Right lobe of liver (tissue), 6 donors: Measurements from ENCODE around the gene RAPGEF2. TPM values are rescaled to one million over a fixed set of nuclear protein-coding genes. Genes with fewer than 3 reads are reported as not detected.

ENCODE experiments used
- ATAC-seq, 4 donors: fragments of 200-7000 bp; cut with Tn5 transposase; one replicate each; pipeline ENCODE4 v1.9.1; 2020; ENCODE audit warnings: mild to moderate bottlenecking in 4 of 4, moderate library complexity in 4 of 4
- DNase-seq, 3 donors: peaks; one replicate each; pipeline ENCODE4 v3.0.0-alpha.2; 2020
- H3K27ac ChIP-seq, 3 donors: fragments of 200-600 bp; one replicate each; pipeline ENCODE4 v1.8.0; 2022
- H3K27me3 ChIP-seq, 2 donors: fragments of 200-600 bp; one replicate each; pipeline ENCODE4 v1.8.0; 2022
- H3K36me3 ChIP-seq, 4 donors: fragments of 200-600 bp; sonication (generic) in 1 of 4; one replicate each; pipeline versions ENCODE4 v1.5.1 to v1.8.0; 2017 to 2022; ENCODE audit warnings: control low read depth in 1 of 4
- H3K4me1 ChIP-seq, 4 donors: fragments of 200-600 bp; sonication (generic) in 1 of 4; one replicate each; pipeline versions ENCODE4 v1.5.1 to v1.8.0; 2017 to 2022; ENCODE audit warnings: control low read depth in 1 of 4
- H3K4me3 ChIP-seq, 3 donors: fragments of 200-600 bp; one replicate each; pipeline ENCODE4 v1.8.0; 2022
- H3K9me3 ChIP-seq, 4 donors: fragments of 200-600 bp; sonication (generic) in 1 of 4; one replicate each; pipeline versions ENCODE4 v1.5.1 to v1.8.0; 2017 to 2022; ENCODE audit warnings: control low read depth in 1 of 4
- POLR2A ChIP-seq: fragments of 450-650 bp; IDR thresholded peaks from one replicate; pipeline ENCODE4 v1.6.1; 2017; ENCODE audit warnings: antibody characterized with exemption, mild to moderate bottlenecking
- whole genome bisulfite sequencing: methylation state at CpG from one replicate; pipeline ENCODE4 v1.1.6; 2018; ENCODE audit warnings: low coverage, low lambda C conversion rate; ENCODE audit not compliant: insufficient coverage; ENCODE audit errors: missing lambda C conversion rate; 5-methylcytosine and 5-hydroxymethylcytosine counted together
- intact Hi-C, 2 donors: fragments of 100-400 bp; cut with DNase I; formaldehyde crosslinking; loops; one replicate each; pipeline versions ENCODE4 v1.11.2 to v1.14.1; 2022
- total RNA-seq, 6 experiments: library from RNA; depleted of rRNA in 2 of 6; stranded (reverse); fragments of >200 nt in 2 of 6; fragmentation: NEBNext Ultra II Directional in 3 of 6; extraction: Animal tissue kit (Norgen Biotek cat#: 25700) in 3 of 6; gene quantifications; one replicate each; pipeline versions ENCODE4 v1.1.0 to v1.2.4, GENCODE V29; 2016 to 2023
- TF ChIP-seq, protein P1 (sequence below), 4 donors: fragments of 200-600 bp in 3 of 4; fragments of 450-650 bp in 1 of 4; IDR thresholded peaks; one replicate each; pipeline versions ENCODE4 v1.5.1 to v1.8.0; 2016 to 2022; ENCODE audit warnings: antibody characterized with exemption in 4 of 4, mild to moderate bottlenecking in 2 of 4
- donor health status: DM: no; HTN: yes; CAD: no.
- donor health status: DM: no; HTN: no; CAD: no.
- donor health status: DM: no; HTN: no; CAD: no.
- donor health status: DM: no; HTN: yes; CAD: no.
- donor health status: DM: no; HTN: yes; CAD: no.

RAPGEF2 gene
- total RNA-seq, 6 experiments from 2014 or later = 22.1 to 32.1 (median 27.2) TPM

DNA sequence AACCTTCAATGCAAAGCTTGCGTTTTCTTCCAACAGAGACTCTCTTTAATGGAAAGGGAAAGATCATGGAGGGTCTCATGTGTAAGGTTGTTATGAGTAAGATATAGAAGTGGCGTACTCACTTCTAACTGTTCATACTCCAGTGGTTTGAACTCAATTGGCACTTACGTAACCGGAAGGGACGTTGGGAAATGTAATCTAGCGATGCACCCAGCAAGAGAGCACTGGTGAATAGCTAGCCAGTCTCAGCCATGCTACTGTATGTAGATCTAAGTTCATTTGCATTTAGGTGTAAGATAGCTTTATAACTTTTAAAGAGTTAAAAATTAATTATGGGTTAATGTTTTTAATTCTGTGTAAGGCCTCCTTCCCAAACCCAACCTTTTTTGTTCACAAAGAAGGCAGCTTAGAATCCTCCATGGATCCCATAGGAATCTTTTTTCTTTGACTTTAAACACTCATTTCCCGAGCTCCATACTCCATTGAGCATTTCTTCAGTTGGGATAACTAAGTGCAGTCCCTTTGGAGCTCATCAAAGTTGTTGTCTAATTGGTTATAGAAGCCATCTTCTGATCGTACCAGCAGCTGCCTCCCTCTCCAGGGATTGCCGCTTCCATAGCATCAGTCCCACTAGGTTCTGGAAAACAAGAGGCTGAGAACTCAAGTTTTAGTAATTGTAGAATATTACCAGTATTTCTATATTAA, 191.1 kb downstream of the RAPGEF2 start:
- 87% methylated on average over 8 of the region's 9 CpGs for WGBS
- ATAC-seq (no peak), DNase-seq (no peak)
- no peaks in the 10 kb centered on the region for H3K36me3 ChIP-seq
- intact Hi-C loops = no loop called here
- no peaks in the 10 kb centered on the region for H3K27me3 ChIP-seq
- H3K4me3 ChIP-seq = no peak overlapping the region
- no peak overlapping the region for H3K27ac ChIP-seq
- TF ChIP-seq POLR2A = no peak
- TF ChIP-seq, protein P1, sequence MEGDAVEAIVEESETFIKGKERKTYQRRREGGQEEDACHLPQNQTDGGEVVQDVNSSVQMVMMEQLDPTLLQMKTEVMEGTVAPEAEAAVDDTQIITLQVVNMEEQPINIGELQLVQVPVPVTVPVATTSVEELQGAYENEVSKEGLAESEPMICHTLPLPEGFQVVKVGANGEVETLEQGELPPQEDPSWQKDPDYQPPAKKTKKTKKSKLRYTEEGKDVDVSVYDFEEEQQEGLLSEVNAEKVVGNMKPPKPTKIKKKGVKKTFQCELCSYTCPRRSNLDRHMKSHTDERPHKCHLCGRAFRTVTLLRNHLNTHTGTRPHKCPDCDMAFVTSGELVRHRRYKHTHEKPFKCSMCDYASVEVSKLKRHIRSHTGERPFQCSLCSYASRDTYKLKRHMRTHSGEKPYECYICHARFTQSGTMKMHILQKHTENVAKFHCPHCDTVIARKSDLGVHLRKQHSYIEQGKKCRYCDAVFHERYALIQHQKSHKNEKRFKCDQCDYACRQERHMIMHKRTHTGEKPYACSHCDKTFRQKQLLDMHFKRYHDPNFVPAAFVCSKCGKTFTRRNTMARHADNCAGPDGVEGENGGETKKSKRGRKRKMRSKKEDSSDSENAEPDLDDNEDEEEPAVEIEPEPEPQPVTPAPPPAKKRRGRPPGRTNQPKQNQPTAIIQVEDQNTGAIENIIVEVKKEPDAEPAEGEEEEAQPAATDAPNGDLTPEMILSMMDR (IDR thresholded peaks at IDR 0.05) = no peak
- H3K4me1 ChIP-seq = no peaks in the 10 kb centered on the region
- H3K9me3 ChIP-seq = no peaks in the 10 kb centered on the region

DNA sequence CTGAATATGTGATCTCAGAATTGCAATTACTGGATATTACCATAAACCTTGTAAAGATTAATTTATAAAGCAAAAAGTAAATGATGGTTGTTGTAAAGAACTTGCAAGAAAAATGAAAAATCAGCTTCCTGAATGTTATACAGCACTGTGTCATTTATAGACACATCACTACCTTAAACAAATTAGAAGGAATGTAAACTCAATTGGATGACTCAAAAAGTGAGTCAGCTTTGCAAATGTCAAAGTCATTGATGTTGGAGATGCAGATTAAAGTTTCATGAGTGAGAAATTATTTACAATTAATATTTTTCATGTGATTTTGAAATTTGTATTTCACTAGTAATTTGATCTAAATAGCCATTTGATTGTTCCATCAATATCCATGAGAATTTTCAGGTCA, 193.2 kb downstream of the RAPGEF2 start:
- peak in 1 of 4 donors; percentile 65 for ATAC-seq
- no peaks in the 10 kb centered on the region for H3K27me3 ChIP-seq
- TF ChIP-seq POLR2A = no peak
- TF ChIP-seq, protein P1 (IDR thresholded peaks at IDR 0.05) = no peak

DNA sequence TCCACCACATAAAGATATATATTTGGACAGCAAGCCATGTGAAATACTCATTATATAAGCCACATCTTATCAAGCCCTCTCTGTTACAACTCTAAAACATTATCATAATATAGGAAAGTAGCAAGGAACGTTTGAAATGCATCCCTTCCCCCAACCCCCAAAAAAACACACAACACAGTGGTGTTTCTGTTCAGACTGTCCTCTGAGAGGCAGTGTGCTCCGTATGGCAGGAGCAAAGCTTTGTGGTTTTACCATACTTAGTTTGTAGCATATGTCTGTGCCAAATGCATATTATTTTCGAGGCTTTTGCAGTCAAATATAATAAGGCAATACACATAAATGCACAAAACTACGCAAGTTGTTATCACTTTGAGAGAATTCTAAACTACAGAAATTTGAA, 194.2 kb downstream of the RAPGEF2 start:
- TF ChIP-seq, protein P1 (IDR thresholded peaks at IDR 0.05) = no peak
- no peak for TF ChIP-seq POLR2A
- no peak overlapping the region for H3K4me3 ChIP-seq
- WGBS = 69% methylated on average over 4 of the region's 4 CpGs
- H3K36me3 ChIP-seq = no peaks in the 10 kb centered on the region
- ATAC-seq (peak in 2 of 4 donors; percentile 20 to 23), DNase-seq (no peak)
- H3K9me3 ChIP-seq = no peaks in the 10 kb centered on the region
- H3K27me3 ChIP-seq = no peaks in the 10 kb centered on the region
- no peaks in the 10 kb centered on the region for H3K4me1 ChIP-seq
- no peak overlapping the region for H3K27ac ChIP-seq
- intact Hi-C loops = no loop called here

More for the DNA sequence above, 193.2 kb downstream of the RAPGEF2 start:
- no peak overlapping the region for H3K27ac ChIP-seq
- no peaks in the 10 kb centered on the region for H3K36me3 ChIP-seq
- intact Hi-C loops = no loop called here
- DNase-seq = no peak
- H3K9me3 ChIP-seq = no peaks in the 10 kb centered on the region
- no peaks in the 10 kb centered on the region for H3K4me1 ChIP-seq
- H3K4me3 ChIP-seq = no peak overlapping the region

DNA sequence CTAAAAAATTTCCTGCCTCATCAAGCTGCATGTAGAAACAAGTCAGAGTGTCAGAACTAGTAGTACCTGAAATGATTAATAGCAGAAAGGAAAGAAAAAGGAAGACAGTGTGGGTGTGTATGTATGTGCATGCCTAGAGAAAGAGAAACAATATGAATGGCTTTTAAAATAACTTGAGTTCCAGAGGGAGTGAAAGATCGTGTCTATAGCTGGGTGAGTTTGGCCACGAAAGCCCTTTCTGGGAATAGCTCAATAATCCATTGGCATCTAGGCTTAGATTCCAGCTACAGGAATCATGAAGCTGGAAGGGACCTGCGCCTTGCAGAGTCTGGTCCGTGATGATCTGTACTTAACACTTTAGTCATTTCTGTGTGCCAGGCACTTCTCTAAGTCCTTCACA, 195.6 kb downstream of the RAPGEF2 start:
- DNase-seq (no peak), ATAC-seq (peak; percentile 73 to 79 (median 78))
- Histone ChIP-seq H3K27ac (no peak overlapping the region), H3K27me3 (no peaks in the 10 kb centered on the region), H3K4me3 (no peak overlapping the region), H3K36me3 (no peaks in the 10 kb centered on the region), H3K9me3 (no peaks in the 10 kb centered on the region), H3K4me1 (no peaks in the 10 kb centered on the region)
- intact Hi-C loops = no loop called here
- 13% methylated on average over 4 of the region's 4 CpGs for WGBS
- TF ChIP-seq POLR2A = no peak
- TF ChIP-seq, protein P1 (IDR thresholded peaks at IDR 0.05) = no peak

DNA sequence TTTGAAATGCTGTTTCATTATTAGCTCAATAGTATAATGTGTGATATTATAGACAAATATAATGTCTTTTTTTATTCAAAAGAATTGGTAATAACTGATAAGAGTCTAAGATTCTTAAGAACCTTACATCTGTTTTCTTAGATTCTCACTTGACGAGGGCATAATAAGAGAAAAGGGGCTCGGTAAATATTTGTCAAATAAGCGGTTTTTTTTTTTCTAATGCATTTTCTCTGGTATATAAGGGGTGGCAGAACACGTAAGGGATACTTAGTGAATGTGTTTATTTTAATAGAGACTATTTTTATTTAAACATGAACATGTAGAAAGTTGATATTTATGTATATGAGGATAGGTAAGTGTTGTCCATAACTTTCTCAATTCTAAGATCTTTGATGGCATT, 200.6 kb downstream of the RAPGEF2 start:
- Histone ChIP-seq H3K36me3 (no peaks in the 10 kb centered on the region), H3K27ac (no peak overlapping the region), H3K27me3 (no peaks in the 10 kb centered on the region), H3K9me3 (no peaks in the 10 kb centered on the region), H3K4me3 (no peak overlapping the region), H3K4me1 (peaks cover 0 to 2% (median 0%) of the 10 kb centered on the region in 4 donors)
- ATAC-seq (no peak), DNase-seq (no peak)
- 90% methylated on average over 4 of the region's 4 CpGs for WGBS
- TF ChIP-seq, protein P1 (IDR thresholded peaks at IDR 0.05) = no peak
- no peak for TF ChIP-seq POLR2A
- intact Hi-C loops = no loop called here
